HepG2 (cell line): ENCODE data around the gene SMAD2. TPM values are rescaled to one million over a fixed set of nuclear protein-coding genes. Genes with fewer than 3 reads are reported as not detected.

Experiments used
- ATAC-seq: fragments of 200-7000 bp; cut with Tn5 transposase; 3 replicates; pipeline ENCODE4 v1.9.1; 2020; ENCODE audit warnings: mild to moderate bottlenecking, moderate library complexity
- BruUV-seq: library from RNA; stranded (reverse); fragments of 400-500 nt; replicated peaks from 2 replicates; lab custom pipeline; 2021; lab: Mats Ljungman, UMichigan
- CTCF ChIA-PET: fragments of 300-600 bp; formaldehyde crosslinking; extraction: SDS; loops from one replicate; lab custom pipeline; 2021; ENCODE audit warnings: low total read pairs, inconsistent platforms, low intra/inter-chr PET ratio; lab: Yijun Ruan, JAX
- POLR2A ChIA-PET: fragments of 350-600 bp; sonication (Branson Sonifier 250); formaldehyde crosslinking; loops from one replicate; lab custom pipeline; 2020; ENCODE audit warnings: antibody characterized with exemption, inconsistent platforms; lab: Yijun Ruan, JAX
- DNase-seq: peaks from one replicate; pipeline ENCODE4 v3.0.0-alpha.2; 2015; ENCODE audit warnings: low spot score
- FAIRE-seq: peaks from 3 replicates; lab custom pipeline; 2011; peaks lifted over from hg19 to GRCh38; lab: Jason Lieb, UNC
- H2AFZ ChIP-seq: one replicate; pipeline ENCODE4 v1.6.1; 2011; ENCODE audit warnings: low read length, inconsistent platforms
- H3K27ac ChIP-seq: fragments of 300-600 bp; 3 replicates; pipeline ENCODE4 v1.8.0; 2011; ENCODE audit warnings: mixed run types, mild to moderate bottlenecking, mixed read lengths, low read length, inconsistent platforms; ENCODE audit not compliant: insufficient read depth; ENCODE audit errors: extremely low read length
- H3K27me3 ChIP-seq, 2 experiments: fragments of 200-600 bp in 1 of 2; 2 replicates in 1 of 2; 3 replicates in 1 of 2; pipeline versions ENCODE4 v1.6.0 to v1.8.0; 2011; ENCODE audit warnings: low read length in 2 of 2, mild to moderate bottlenecking in 2 of 2, moderate library complexity in 2 of 2, inconsistent platforms in 1 of 2; ENCODE audit not compliant: insufficient read depth in 2 of 2, control insufficient read depth in 1 of 2
- H3K36me3 ChIP-seq, 2 experiments: fragments of 200-600 bp in 1 of 2; replicated peaks in 1 of 2; 2 replicates in 1 of 2; 3 replicates in 1 of 2; pipeline versions ENCODE4 v1.5.1 to v1.8.0; 2011; ENCODE audit warnings: low read length in 2 of 2, inconsistent platforms in 1 of 2; ENCODE audit not compliant: insufficient read depth in 2 of 2, control insufficient read depth in 1 of 2
- H3K4me1 ChIP-seq: 2 replicates; pipeline ENCODE4 v1.5.1; 2012; ENCODE audit warnings: low read length, inconsistent platforms; ENCODE audit not compliant: insufficient read depth
- H3K4me2 ChIP-seq: 2 replicates; pipeline ENCODE4 v1.6.0; 2011; ENCODE audit warnings: low read depth, low read length, inconsistent platforms
- H3K4me3 ChIP-seq, 3 experiments: fragments of 200-600 bp in 1 of 3; sonication (generic), shearing (Covaris generic) in 1 of 3; replicated peaks in 1 of 3; 2 replicates each; pipeline ENCODE4 v1.5.1; 2011 to 2016; ENCODE audit warnings: low read length in 3 of 3, inconsistent platforms in 2 of 3, low read depth in 2 of 3, mild to moderate bottlenecking in 2 of 3, control low read depth in 1 of 3, mixed read lengths in 1 of 3; ENCODE audit not compliant: insufficient read depth in 1 of 3
- H3K79me2 ChIP-seq: one replicate; pipeline ENCODE4 v1.6.1; 2011; ENCODE audit warnings: low read length, inconsistent platforms; ENCODE audit not compliant: insufficient read depth
- H3K9ac ChIP-seq: 2 replicates; pipeline ENCODE4 v1.6.0; 2011; ENCODE audit warnings: mild to moderate bottlenecking, low read depth, low read length, inconsistent platforms; ENCODE audit not compliant: insufficient read depth
- H3K9me3 ChIP-seq: 2 replicates; pipeline ENCODE4 v1.5.1; 2012; ENCODE audit warnings: mild to moderate bottlenecking, low read length
- H4K20me1 ChIP-seq: 2 replicates; pipeline ENCODE4 v1.6.0; 2011; ENCODE audit warnings: inconsistent platforms, mild to moderate bottlenecking, low read length, moderate library complexity; ENCODE audit not compliant: insufficient read depth
- CBX1 ChIP-seq: IDR thresholded peaks from one replicate; pipeline ENCODE4 v1.6.1; 2016; ENCODE audit warnings: antibody characterized with exemption, low read depth
- CENPBD1 ChIP-seq: sonication (generic); formaldehyde crosslinking; IDR thresholded peaks from 2 replicates; pipeline ENCODE4 v1.8.0; 2022; ENCODE audit warnings: missing genetic modification reagents, low read depth, mild to moderate bottlenecking, borderline replicate concordance
- HDAC1 ChIP-seq: sonication (generic); formaldehyde crosslinking; IDR thresholded peaks from 2 replicates; pipeline ENCODE4 v1.5.1; 2020; ENCODE audit warnings: mild to moderate bottlenecking, missing genetic modification reagents
- HMGXB3 ChIP-seq: sonication (generic); formaldehyde crosslinking; IDR thresholded peaks from 2 replicates; pipeline ENCODE4 v1.4.0; 2020; ENCODE audit warnings: missing genetic modification reagents, borderline replicate concordance
- NFIC ChIP-seq: IDR thresholded peaks from 2 replicates; pipeline ENCODE4 v1.6.1; 2012; ENCODE audit warnings: mild to moderate bottlenecking, low read length, inconsistent platforms
- SMYD3 ChIP-seq: sonication (generic); formaldehyde crosslinking; IDR thresholded peaks from 2 replicates; pipeline ENCODE4 v1.8.1; 2023; ENCODE audit warnings: mild to moderate bottlenecking, missing genetic modification reagents
- ZNF614 ChIP-seq: IDR thresholded peaks from 2 replicates; pipeline ENCODE4 v1.6.1; 2018; ENCODE audit warnings: missing biosample characterization, missing genetic modification reagents, inconsistent platforms, borderline replicate concordance
- ZNF780A ChIP-seq: sonication (generic); formaldehyde crosslinking; IDR thresholded peaks from 2 replicates; pipeline ENCODE4 v1.8.0; 2022; ENCODE audit warnings: mild to moderate bottlenecking, missing genetic modification reagents, moderate library complexity
- WGBS: methylation state at CpG from one replicate; pipeline ENCODE4 v1.1.6; 2017; ENCODE audit warnings: low lambda C conversion rate; 5-methylcytosine and 5-hydroxymethylcytosine counted together
- in situ Hi-C: cut with HindIII; loops from 2 replicates; pipeline ENCODE4 v1.10.0; 2017; ENCODE audit warnings: low pct_unique_long_range_greater_than_20kb; ENCODE audit not compliant: extremely low pct_ligation_motif_present
- intact Hi-C: fragments of 100-400 bp; cut with micrococcal nuclease; formaldehyde crosslinking; loops from one replicate; pipeline ENCODE4 v1.10.0; 2022; ENCODE audit not compliant: unreplicated experiment
- polyA plus RNA-seq, 8 experiments: library from polyadenylated mRNA; depleted of rRNA in 3 of 8; stranded (reverse) in 7 of 8; unstranded in 1 of 8; fragments of >200 nt; fragmentation: Illumina TruSeq in 4 of 8; extraction: Trizol in 4 of 8; gene quantifications; 2 replicates each; pipeline versions ENCODE4 v1.2.1 to v1.2.3, GENCODE V29; 2011 to 2016; ENCODE audit warnings: low read depth in 4 of 8, missing spikeins in 1 of 8, mixed read lengths in 1 of 8; ENCODE audit not compliant: insufficient read depth in 1 of 8
- total RNA-seq, 5 experiments: library from RNA; depleted of rRNA; stranded (reverse); fragments of >200 nt; fragmentation: Illumina TruSeq; extraction: Trizol; gene quantifications; 2 replicates each; pipeline ENCODE4 v1.2.3, GENCODE V29; 2016; ENCODE audit warnings: low read depth in 1 of 5
- TF ChIP-seq, protein P1 (sequence below): sonication (generic); formaldehyde crosslinking; conservative IDR thresholded peaks from 2 replicates; pipeline ENCODE4 v1.8.1; 2023; ENCODE audit warnings: missing genetic modification reagents
- TF ChIP-seq, protein P2 (sequence below): sonication (generic); formaldehyde crosslinking; IDR thresholded peaks from 2 replicates; pipeline ENCODE4 v1.5.0; 2020; ENCODE audit warnings: missing genetic modification reagents, mild to moderate bottlenecking, borderline replicate concordance

Gene SMAD2
- total and polyA plus RNA-seq, 2 of the 13 experiments (the other 11 are each of a cell fraction or from before 2014, with no cell fraction given): 40.2 to 96.2 TPM

GRCh38 chr18:47844828-47845498 lies 85.5 kb downstream of the SMAD2 start:
- H3K4me2 ChIP-seq: no peak overlapping the region
- intact Hi-C loops (no loop called here), in situ Hi-C loops (no loop called here)
- no peak overlapping the region for H3K27ac ChIP-seq
- H3K9ac ChIP-seq: no peak overlapping the region
- H3K27me3 ChIP-seq: no peaks in the 10 kb centered on the region
- H3K79me2 ChIP-seq: no peaks in the 10 kb centered on the region
- no peak overlapping the region for H3K4me3 ChIP-seq
- BruUV-seq: no TSS peak
- no peaks in the 10 kb centered on the region for H3K4me1 ChIP-seq
- no peaks in the 10 kb centered on the region for H3K9me3 ChIP-seq
- 96% methylated on average over 5 of the region's 5 CpGs for WGBS
- POLR2A ChIA-PET: no interaction called here
- FAIRE-seq (no peak), DNase-seq (no peak), ATAC-seq (no peak)
- peaks cover 4 to 54% of the 10 kb centered on the region in 2 experiments for H3K36me3 ChIP-seq
- TF ChIP-seq, protein P1, sequence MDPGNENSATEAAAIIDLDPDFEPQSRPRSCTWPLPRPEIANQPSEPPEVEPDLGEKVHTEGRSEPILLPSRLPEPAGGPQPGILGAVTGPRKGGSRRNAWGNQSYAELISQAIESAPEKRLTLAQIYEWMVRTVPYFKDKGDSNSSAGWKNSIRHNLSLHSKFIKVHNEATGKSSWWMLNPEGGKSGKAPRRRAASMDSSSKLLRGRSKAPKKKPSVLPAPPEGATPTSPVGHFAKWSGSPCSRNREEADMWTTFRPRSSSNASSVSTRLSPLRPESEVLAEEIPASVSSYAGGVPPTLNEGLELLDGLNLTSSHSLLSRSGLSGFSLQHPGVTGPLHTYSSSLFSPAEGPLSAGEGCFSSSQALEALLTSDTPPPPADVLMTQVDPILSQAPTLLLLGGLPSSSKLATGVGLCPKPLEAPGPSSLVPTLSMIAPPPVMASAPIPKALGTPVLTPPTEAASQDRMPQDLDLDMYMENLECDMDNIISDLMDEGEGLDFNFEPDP (CRISPR knock-in tag): no peak
- TF ChIP-seq CBX1: no peak
- TF ChIP-seq HMGXB3 (CRISPR knock-in tag): no peak
- TF ChIP-seq CENPBD1 (CRISPR knock-in tag): no peak
- no peak for TF ChIP-seq ZNF780A (CRISPR knock-in tag)
- TF ChIP-seq, protein P2, sequence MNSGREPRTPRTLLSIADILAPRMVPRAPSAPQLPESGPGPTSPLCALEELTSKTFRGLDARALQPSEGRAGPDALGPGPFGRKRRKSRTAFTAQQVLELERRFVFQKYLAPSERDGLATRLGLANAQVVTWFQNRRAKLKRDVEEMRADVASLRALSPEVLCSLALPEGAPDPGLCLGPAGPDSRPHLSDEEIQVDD: no peak
- no peak for TF ChIP-seq NFIC
- TF ChIP-seq SMYD3 (CRISPR knock-in tag): no peak
- TF ChIP-seq ZNF614 (CRISPR knock-in tag): no peak
- no peak for TF ChIP-seq HDAC1
- no peaks in the 10 kb centered on the region for H4K20me1 ChIP-seq
- CTCF ChIA-PET: no interaction called here
- H2AFZ ChIP-seq: no peak overlapping the region
